ENCODE measurements around the gene CMIP.
"Not testable (repeated sequence)": the region's sequence is repeated elsewhere in the genome, so short reads cannot be mapped to it uniquely, and the experiment has no call there.

The CMIP gene

GRCh38 chr16:81444448-81445121 lies at the start of gene CMIP:
Gene CMIP (plus strand): TSS chr16:81444808.
- peak; percentile 91 for DNase-seq (ENCODE audit: low spot score)

- no peak for DNase-seq (ENCODE audit: low spot score)
Observed at GRCh38 chr16:81394966-81395655, 49.5 kb upstream of the CMIP start.

- no peak for DNase-seq (ENCODE audit: low spot score)
Observed at GRCh38 chr16:81397058-81397878, 47.3 kb upstream of the CMIP start.

GRCh38 chr16:81397879-81398520 lies 46.6 kb upstream of the CMIP start:
- DNase-seq (ENCODE audit: low spot score): no peak

- DNase-seq (ENCODE audit: low spot score): no peak
Observed at GRCh38 chr16:81399909-81400308, 44.7 kb upstream of the CMIP start.

GRCh38 chr16:81401035-81401950 lies 43.3 kb upstream of the CMIP start:
- DNase-seq (ENCODE audit: low spot score): no peak

GRCh38 chr16:81403208-81403600 lies 41.4 kb upstream of the CMIP start:
- no peak for DNase-seq (ENCODE audit: low spot score)

- peak; percentile 96 for DNase-seq (ENCODE audit: low spot score)
Observed at GRCh38 chr16:81403601-81404391, 40.8 kb upstream of the CMIP start.

- DNase-seq (ENCODE audit: low spot score): not testable (repeated sequence)
Observed at GRCh38 chr16:81405002-81405401, 39.6 kb upstream of the CMIP start.

GRCh38 chr16:81405702-81406113 lies 38.9 kb upstream of the CMIP start:
- DNase-seq (ENCODE audit: low spot score): peak; percentile 86

- no peak for DNase-seq (ENCODE audit: low spot score)
Observed at GRCh38 chr16:81408409-81408950, 36.1 kb upstream of the CMIP start.

GRCh38 chr16:81409016-81409556 lies 35.5 kb upstream of the CMIP start:
- DNase-seq (ENCODE audit: low spot score): no peak

- DNase-seq (ENCODE audit: low spot score): no peak
Observed at GRCh38 chr16:81410643-81411293, 33.8 kb upstream of the CMIP start.

- no peak for DNase-seq (ENCODE audit: low spot score)
Observed at GRCh38 chr16:81413245-81413990, 31.2 kb upstream of the CMIP start.

GRCh38 chr16:81415751-81416150 lies 28.9 kb upstream of the CMIP start:
- DNase-seq (ENCODE audit: low spot score): no peak

GRCh38 chr16:81416749-81417148 lies 27.9 kb upstream of the CMIP start:
- DNase-seq (ENCODE audit: low spot score): no peak

- DNase-seq (ENCODE audit: low spot score): no peak
Observed at GRCh38 chr16:81417210-81417609, 27.4 kb upstream of the CMIP start.

GRCh38 chr16:81419806-81420205 lies 24.8 kb upstream of the CMIP start:
- no peak for DNase-seq (ENCODE audit: low spot score)

- no peak for DNase-seq (ENCODE audit: low spot score)
Observed at GRCh38 chr16:81421126-81421525, 23.5 kb upstream of the CMIP start.
